Measurements from ENCODE around the gene CREB5.

GRCh38 chr7:28474640-28475039 is 62.3 kb downstream of the CREB5 start:
- TF ChIP-seq CTCF (IDR thresholded peaks at IDR 0.05 in 4 of 5, conservative IDR thresholded peaks at IDR 0.05 in 1 of 5) (no peak), POLR2A (IDR thresholded peaks at IDR 0.05) (no peak)

Measured in gastrocnemius medialis (tissue), 4 donors.